AG04449 (cell line): ENCODE data around the gene HS6ST1.

Experiments used
- CTCF ChIA-PET: fragments of 350-600 bp; formaldehyde crosslinking; extraction: SDS; loops from one replicate; lab custom pipeline; 2021; ENCODE audit warnings: antibody characterized with exemption; lab: Yijun Ruan, JAX
- POLR2A ChIA-PET: fragments of 400-600, 350-600 bp; formaldehyde crosslinking; extraction: SDS; loops from one replicate; lab custom pipeline; 2020; ENCODE audit warnings: antibody characterized with exemption, inconsistent platforms; lab: Yijun Ruan, JAX
- DNase-seq: peaks from one replicate; pipeline ENCODE4 v3.0.0-alpha.2; 2010; ENCODE audit warnings: low read depth, low spot score
- H3K4me3 ChIP-seq: 2 replicates; pipeline ENCODE4 v1.5.1; 2011; ENCODE audit warnings: low read depth, mild to moderate bottlenecking, control low read depth, low read length
- CTCF ChIP-seq: IDR thresholded peaks from one replicate; pipeline ENCODE4 v1.5.1; 2011; ENCODE audit warnings: mild to moderate bottlenecking, moderate library complexity, low read length, control low read depth, inconsistent platforms; ENCODE audit not compliant: insufficient read depth; ENCODE audit errors: missing control alignments

Gene HS6ST1

GRCh38 chr2:128279786-128280157, 38.9 kb downstream of the HS6ST1 start:
- no peak for DNase-seq
- ChIA-PET POLR2A (no interaction called here), CTCF (no interaction called here)
- no peak for TF ChIP-seq CTCF
- H3K4me3 ChIP-seq = no peak overlapping the region

GRCh38 chr2:128279009-128279408, 39.7 kb downstream of the HS6ST1 start:
- no peak overlapping the region for H3K4me3 ChIP-seq
- no peak for DNase-seq
- ChIA-PET CTCF (no interaction called here), POLR2A (no interaction called here)
- TF ChIP-seq CTCF = no peak

DNA sequence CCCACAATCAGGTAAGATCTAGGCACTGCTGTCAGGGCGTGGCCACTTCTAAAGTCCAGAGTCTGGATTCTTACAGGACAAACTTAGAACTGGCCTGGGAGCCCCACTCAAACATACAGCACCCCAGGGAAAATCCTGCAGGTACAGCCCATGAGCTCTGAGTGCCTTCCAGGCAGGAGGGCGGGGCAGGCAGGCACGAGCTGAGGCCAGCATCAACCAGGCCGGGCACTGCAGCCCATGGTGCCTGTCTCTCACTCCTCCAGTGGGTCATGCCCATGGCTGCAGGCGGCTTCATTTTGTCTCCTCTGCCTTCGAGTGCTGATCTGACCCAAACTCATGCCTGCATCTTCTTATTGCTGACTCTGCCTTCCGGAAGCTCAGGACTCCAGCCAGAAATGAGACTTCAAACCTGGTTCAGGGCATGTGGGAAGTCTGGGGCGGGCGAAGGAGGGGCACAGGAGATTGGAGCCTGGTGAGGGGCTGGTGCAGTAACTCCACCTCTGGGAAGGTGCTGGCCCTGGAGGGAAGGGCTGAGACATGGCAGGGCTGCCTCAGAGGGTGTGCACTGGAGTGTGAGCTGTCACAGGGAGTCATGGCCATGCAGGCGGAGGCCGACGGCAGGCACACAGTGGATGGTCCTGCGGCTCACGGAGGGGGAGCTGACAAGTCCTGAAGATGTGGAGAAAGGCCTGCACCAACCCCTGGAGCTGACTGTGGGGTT, 40.5 kb downstream of the HS6ST1 start:
- CTCF ChIA-PET = no interaction called here
- POLR2A ChIA-PET = no interaction called here
- no peak for DNase-seq
- TF ChIP-seq CTCF = no peak
- H3K4me3 ChIP-seq = no peak overlapping the region

DNA sequence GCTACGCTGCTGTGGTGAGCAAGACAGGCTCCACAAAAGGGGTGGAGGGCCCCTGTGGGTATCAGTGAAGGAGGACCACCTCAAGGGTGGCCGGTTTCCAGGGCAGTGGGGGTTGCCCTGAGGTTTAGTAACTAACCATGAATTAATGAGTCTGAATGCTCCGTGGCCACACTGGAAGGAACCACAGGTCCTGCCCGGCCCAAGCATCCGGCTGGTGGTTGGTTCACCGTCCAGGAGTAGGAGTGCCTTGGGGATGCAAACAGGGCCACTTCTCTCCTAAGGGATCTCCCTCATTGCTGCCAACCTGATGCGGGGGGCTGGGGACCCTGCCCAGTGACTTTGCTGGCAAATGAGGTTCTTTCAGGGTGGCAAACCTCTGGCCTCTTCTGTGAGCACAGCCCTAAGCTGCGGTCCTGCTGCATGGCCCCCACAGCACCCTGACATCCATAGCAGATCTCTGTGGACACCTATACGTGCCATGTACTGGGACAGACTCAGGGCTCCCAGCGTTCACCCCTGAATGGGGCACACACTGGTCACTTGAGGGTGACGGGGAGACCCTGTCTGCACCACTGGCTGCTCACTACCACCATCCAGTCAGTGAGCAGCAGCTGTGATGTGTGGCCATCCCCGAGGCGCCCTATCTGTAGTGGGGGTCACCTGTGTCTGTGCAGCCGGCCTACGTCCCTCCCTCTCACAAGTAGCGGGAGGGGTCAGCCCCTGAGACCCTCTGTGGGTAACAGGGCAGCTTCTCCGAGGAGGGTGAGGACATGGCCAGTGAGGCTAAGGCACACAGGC, 41.6 kb downstream of the HS6ST1 start:
- ChIA-PET CTCF (interaction anchor here (1.2 kb wide), 1 partner anchor 43 kb away, joined by 3 read pairs; no protein-coding TSS in a partner anchor), POLR2A (no interaction called here)
- DNase-seq = no peak
- no peak overlapping the region for H3K4me3 ChIP-seq
- no peak for TF ChIP-seq CTCF

- POLR2A ChIA-PET = no interaction called here
- CTCF ChIA-PET = interaction anchor here (1.2 kb wide), 1 partner anchor 42 kb away, joined by 3 read pairs; no protein-coding TSS in a partner anchor
- TF ChIP-seq CTCF = no peak
- no peak overlapping the region for H3K4me3 ChIP-seq
- DNase-seq = no peak
Measured at GRCh38 chr2:128275498-128276045, 43.1 kb downstream of the HS6ST1 start.

DNA sequence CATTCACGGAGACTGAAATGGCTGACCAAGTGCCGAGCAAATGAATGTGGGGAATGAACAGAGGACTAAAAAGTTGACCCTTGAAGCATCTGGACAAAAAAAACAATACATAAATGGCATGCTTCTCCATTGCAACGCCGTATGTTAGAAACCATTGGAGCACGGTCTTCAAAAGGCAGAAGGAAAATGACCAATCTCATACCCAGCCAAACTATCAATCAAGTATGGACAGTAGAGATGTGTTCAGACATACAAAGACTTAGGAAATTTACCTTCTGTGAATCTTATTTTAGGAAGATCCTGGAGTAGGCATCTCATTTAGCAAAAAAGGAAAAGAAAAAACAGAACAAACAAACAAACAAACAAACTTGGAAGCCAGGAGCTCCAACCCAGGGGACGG, 44.5 kb downstream of the HS6ST1 start:
- ChIA-PET POLR2A (no interaction called here), CTCF (interaction anchor here (1.1 kb wide), 1 partner anchor 32 kb away, joined by 3 read pairs; no protein-coding TSS in a partner anchor)
- no peak for TF ChIP-seq CTCF
- no peak for DNase-seq
- no peak overlapping the region for H3K4me3 ChIP-seq
